ENCODE data around the gene GRM3.

Gene GRM3

GRCh38 chr7:86876146-86876545, 232.4 kb downstream of the GRM3 start:
- Histone ChIP-seq H3K27me3 (replicated peaks in 2 of 5; ENCODE audit: control insufficient read depth in 4 of 5, insufficient read depth in 5 of 5, low read length in 4 of 5) (no peaks in the 10 kb centered on the region), H3K27ac (ENCODE audit: insufficient read depth in 1 of 2, low read depth in 1 of 2, low read length in 2 of 2, poor library complexity in 1 of 2, severe bottlenecking in 2 of 2) (no peak overlapping the region), H3K36me3 (ENCODE audit: control insufficient read depth in 4 of 4, insufficient read depth in 4 of 4, low read length in 3 of 4) (no peaks in the 10 kb centered on the region), H3K4me3 (ENCODE audit: control insufficient read depth in 1 of 7, extremely low read depth in 1 of 7, insufficient read depth in 4 of 7, low read depth in 2 of 7, low read length in 6 of 7) (no peak overlapping the region), H3K4me1 (ENCODE audit: control extremely low read depth in 1 of 4, control insufficient read depth in 4 of 4, insufficient read depth in 4 of 4, low read length in 3 of 4) (no peaks in the 10 kb centered on the region), H3K9me3 (ENCODE audit: control extremely low read depth in 1 of 5, control insufficient read depth in 4 of 5, insufficient read depth in 2 of 5, low read depth in 1 of 5, low read length in 4 of 5) (peaks cover 0 to 1% (median 0%) of the 10 kb centered on the region in 5 experiments)
- ChIA-PET CTCF (no interaction called here), POLR2A (no interaction called here)
- no peak for DNase-seq

DNA sequence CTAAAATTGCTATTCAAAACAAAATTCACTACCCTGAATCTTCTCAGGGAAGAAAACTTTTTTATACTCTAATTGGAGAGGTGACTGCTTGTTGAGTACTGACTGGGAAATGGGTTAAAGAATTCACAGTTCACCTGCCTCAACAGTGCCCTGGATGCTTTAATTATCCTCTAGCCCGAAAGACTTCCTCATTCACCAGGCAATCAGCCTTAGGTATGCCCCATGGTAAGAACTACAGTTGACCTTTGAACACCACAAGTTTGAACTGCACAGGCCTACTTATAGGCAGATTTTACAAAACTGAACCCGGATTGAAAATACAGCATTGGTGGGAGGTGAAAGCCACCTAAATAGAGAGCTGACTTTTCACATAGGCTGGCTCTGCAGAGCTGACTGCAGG, 240.4 kb downstream of the GRM3 start:
- WGBS (ENCODE audit: insufficient coverage): 91% methylated on average over 2 of the region's 2 CpGs
- Histone ChIP-seq H3K9me3 (ENCODE audit: control extremely low read depth in 1 of 5, control insufficient read depth in 4 of 5, insufficient read depth in 2 of 5, low read depth in 1 of 5, low read length in 4 of 5) (peaks cover 0 to 1% (median 0%) of the 10 kb centered on the region in 5 experiments), H3K4me3 (ENCODE audit: control insufficient read depth in 1 of 7, extremely low read depth in 1 of 7, insufficient read depth in 4 of 7, low read depth in 2 of 7, low read length in 6 of 7) (no peak overlapping the region), H3K27ac (ENCODE audit: insufficient read depth in 1 of 2, low read depth in 1 of 2, low read length in 2 of 2, poor library complexity in 1 of 2, severe bottlenecking in 2 of 2) (no peak overlapping the region), H3K27me3 (replicated peaks in 2 of 5; ENCODE audit: control insufficient read depth in 4 of 5, insufficient read depth in 5 of 5, low read length in 4 of 5) (no peaks in the 10 kb centered on the region), H3K36me3 (ENCODE audit: control insufficient read depth in 4 of 4, insufficient read depth in 4 of 4, low read length in 3 of 4) (no peaks in the 10 kb centered on the region), H3K4me1 (ENCODE audit: control extremely low read depth in 1 of 4, control insufficient read depth in 4 of 4, insufficient read depth in 4 of 4, low read length in 3 of 4) (no peaks in the 10 kb centered on the region)
- DNase-seq: no peak
- CTCF ChIA-PET: no interaction called here
- POLR2A ChIA-PET: no interaction called here

DNA sequence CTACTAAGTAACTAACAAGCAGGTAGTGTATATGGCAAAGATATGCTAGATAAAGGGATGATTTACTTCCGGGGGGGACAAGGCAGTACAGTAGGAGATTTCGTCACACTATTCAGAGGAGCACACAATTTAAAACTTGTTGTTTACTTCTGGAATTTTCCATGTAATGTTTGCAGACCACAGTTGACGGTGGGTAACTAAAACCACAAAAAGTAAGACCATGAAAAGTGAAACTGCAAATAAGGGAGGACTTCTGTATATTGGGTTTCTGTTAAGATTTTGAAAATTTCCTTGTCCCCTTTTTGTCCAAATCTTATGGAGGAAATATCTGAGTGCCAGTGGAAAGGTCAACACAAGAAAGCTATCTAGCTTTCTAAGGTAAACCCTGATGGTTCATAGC, 245.8 kb downstream of the GRM3 start:
- ChIA-PET CTCF (interaction anchor here (1.1 kb wide), 1 partner anchor 76 kb away, joined by 4 read pairs; no protein-coding TSS in a partner anchor), POLR2A (no interaction called here)
- Histone ChIP-seq H3K4me1 (ENCODE audit: control extremely low read depth in 1 of 4, control insufficient read depth in 4 of 4, insufficient read depth in 4 of 4, low read length in 3 of 4) (no peaks in the 10 kb centered on the region), H3K27me3 (replicated peaks in 2 of 5; ENCODE audit: control insufficient read depth in 4 of 5, insufficient read depth in 5 of 5, low read length in 4 of 5) (no peaks in the 10 kb centered on the region), H3K4me3 (ENCODE audit: control insufficient read depth in 1 of 7, extremely low read depth in 1 of 7, insufficient read depth in 4 of 7, low read depth in 2 of 7, low read length in 6 of 7) (no peak overlapping the region), H3K9me3 (ENCODE audit: control extremely low read depth in 1 of 5, control insufficient read depth in 4 of 5, insufficient read depth in 2 of 5, low read depth in 1 of 5, low read length in 4 of 5) (no peaks in the 10 kb centered on the region), H3K36me3 (ENCODE audit: control insufficient read depth in 4 of 4, insufficient read depth in 4 of 4, low read length in 3 of 4) (no peaks in the 10 kb centered on the region), H3K27ac (ENCODE audit: insufficient read depth in 1 of 2, low read depth in 1 of 2, low read length in 2 of 2, poor library complexity in 1 of 2, severe bottlenecking in 2 of 2) (no peak overlapping the region)
- 100% methylated on average over 2 of the region's 3 CpGs for WGBS (ENCODE audit: insufficient coverage)
- DNase-seq: peak in 1 of 3 donors; percentile 0

- POLR2A ChIA-PET: no interaction called here
- Histone ChIP-seq H3K4me3 (ENCODE audit: control insufficient read depth in 1 of 7, extremely low read depth in 1 of 7, insufficient read depth in 4 of 7, low read depth in 2 of 7, low read length in 6 of 7) (no peak overlapping the region), H3K27me3 (replicated peaks in 2 of 5; ENCODE audit: control insufficient read depth in 4 of 5, insufficient read depth in 5 of 5, low read length in 4 of 5) (no peaks in the 10 kb centered on the region)
Observed at GRCh38 chr7:86898171-86898570, 254.5 kb downstream of the GRM3 start.

DNA sequence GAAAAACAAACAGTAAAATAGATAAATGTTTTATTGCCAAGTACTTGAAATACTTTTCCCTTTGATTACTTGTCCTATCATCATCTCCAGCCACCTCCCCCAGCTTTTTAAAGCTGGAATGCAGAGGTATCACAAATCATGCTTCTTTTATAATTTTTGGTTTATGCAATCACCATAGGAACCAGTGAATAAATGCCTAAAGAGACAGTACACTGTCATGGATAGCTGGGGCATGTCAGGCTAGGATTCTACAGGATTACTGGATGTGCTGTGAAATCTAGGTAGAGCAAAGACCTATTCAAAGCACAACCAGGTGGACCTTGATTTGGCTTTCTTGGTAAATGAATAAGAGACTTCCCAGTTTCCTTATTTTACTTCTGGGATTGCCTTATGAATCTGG, 257.2 kb downstream of the GRM3 start:
- Histone ChIP-seq H3K4me1 (ENCODE audit: control extremely low read depth in 1 of 4, control insufficient read depth in 4 of 4, insufficient read depth in 4 of 4, low read length in 3 of 4) (no peaks in the 10 kb centered on the region), H3K27ac (ENCODE audit: insufficient read depth in 1 of 2, low read depth in 1 of 2, low read length in 2 of 2, poor library complexity in 1 of 2, severe bottlenecking in 2 of 2) (no peak overlapping the region), H3K9me3 (ENCODE audit: control extremely low read depth in 1 of 5, control insufficient read depth in 4 of 5, insufficient read depth in 2 of 5, low read depth in 1 of 5, low read length in 4 of 5) (no peaks in the 10 kb centered on the region), H3K4me3 (ENCODE audit: control insufficient read depth in 1 of 7, extremely low read depth in 1 of 7, insufficient read depth in 4 of 7, low read depth in 2 of 7, low read length in 6 of 7) (no peak overlapping the region), H3K27me3 (replicated peaks in 2 of 5; ENCODE audit: control insufficient read depth in 4 of 5, insufficient read depth in 5 of 5, low read length in 4 of 5) (no peaks in the 10 kb centered on the region), H3K36me3 (ENCODE audit: control insufficient read depth in 4 of 4, insufficient read depth in 4 of 4, low read length in 3 of 4) (no peaks in the 10 kb centered on the region)
- ChIA-PET CTCF (interaction anchor here (0.9 to 1.0 kb wide), 2 partner anchors 9 to 11 kb away, joined by 3 read pairs; no protein-coding TSS in a partner anchor), POLR2A (no interaction called here)
- no peak for DNase-seq

More at GRCh38 chr7:86898171-86898570, 254.5 kb downstream of the GRM3 start:
- Histone ChIP-seq H3K27ac (ENCODE audit: insufficient read depth in 1 of 2, low read depth in 1 of 2, low read length in 2 of 2, poor library complexity in 1 of 2, severe bottlenecking in 2 of 2) (no peak overlapping the region), H3K4me1 (ENCODE audit: control extremely low read depth in 1 of 4, control insufficient read depth in 4 of 4, insufficient read depth in 4 of 4, low read length in 3 of 4) (no peaks in the 10 kb centered on the region), H3K36me3 (ENCODE audit: control insufficient read depth in 4 of 4, insufficient read depth in 4 of 4, low read length in 3 of 4) (no peaks in the 10 kb centered on the region), H3K9me3 (ENCODE audit: control extremely low read depth in 1 of 5, control insufficient read depth in 4 of 5, insufficient read depth in 2 of 5, low read depth in 1 of 5, low read length in 4 of 5) (no peaks in the 10 kb centered on the region)
- DNase-seq: no peak
- CTCF ChIA-PET: no interaction called here
- no CpG with 5 or more reads among the region's 2 CpGs for WGBS (ENCODE audit: insufficient coverage)

DNA sequence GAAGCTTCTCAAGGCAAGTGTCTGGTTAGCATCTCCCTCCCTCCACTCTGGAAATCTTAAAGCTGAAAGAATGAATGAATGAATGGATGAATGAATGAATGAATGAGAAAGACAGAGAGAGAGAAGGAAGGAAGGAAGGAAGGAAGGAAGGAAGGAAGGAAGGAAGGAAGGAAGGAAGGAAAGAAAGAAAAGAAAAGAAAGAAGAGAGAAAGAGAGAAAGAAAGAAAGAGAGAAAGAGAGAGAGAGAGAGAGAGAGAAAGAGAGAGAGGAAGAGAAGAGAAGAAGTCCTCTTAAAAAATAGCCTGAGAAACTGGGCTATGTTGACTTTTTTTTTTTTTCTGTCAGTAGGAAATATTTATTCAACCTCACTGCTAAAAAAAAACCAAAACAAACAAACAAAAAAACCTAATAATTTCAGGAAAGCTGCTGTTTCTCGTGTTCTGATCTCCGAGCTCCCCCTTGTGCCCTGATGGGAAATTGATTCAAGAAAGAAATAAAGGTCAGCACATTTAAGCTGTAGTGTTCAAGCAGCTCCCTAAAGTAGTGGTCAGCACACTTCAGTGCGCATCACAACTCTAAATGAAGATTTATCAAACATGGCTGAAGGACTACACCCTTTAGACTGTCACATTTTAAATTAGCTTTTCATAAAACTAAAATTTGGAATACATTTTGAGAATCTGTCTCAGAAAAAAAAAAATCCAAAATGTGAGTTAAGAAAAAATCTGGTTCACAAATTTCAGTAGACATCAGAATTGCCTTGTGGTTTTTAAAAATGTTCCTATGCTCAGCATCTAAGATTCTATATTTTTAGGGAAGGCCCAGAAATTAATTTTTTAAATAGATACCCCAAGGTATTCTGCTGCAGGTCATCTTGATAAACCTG, 261.5 kb downstream of the GRM3 start:
- WGBS (ENCODE audit: insufficient coverage): 20% methylated on average over 2 of the region's 3 CpGs
- H3K4me3 ChIP-seq (ENCODE audit: control insufficient read depth in 1 of 7, extremely low read depth in 1 of 7, insufficient read depth in 4 of 7, low read depth in 2 of 7, low read length in 6 of 7): no peak overlapping the region
- ChIA-PET POLR2A (no interaction called here), CTCF (interaction anchor here (0.6 to 2.0 kb wide), 7 partner anchors 10 to 1021 kb away, joined by 3 to 5 read pairs (median 3); no protein-coding TSS in a partner anchor)
- DNase-seq: peak; percentile 14 to 36 (median 24)
- no peak overlapping the region for H3K27ac ChIP-seq (ENCODE audit: insufficient read depth in 1 of 2, low read depth in 1 of 2, low read length in 2 of 2, poor library complexity in 1 of 2, severe bottlenecking in 2 of 2)
- no peaks in the 10 kb centered on the region for H3K9me3 ChIP-seq (ENCODE audit: control extremely low read depth in 1 of 5, control insufficient read depth in 4 of 5, insufficient read depth in 2 of 5, low read depth in 1 of 5, low read length in 4 of 5)
- no peaks in the 10 kb centered on the region for H3K27me3 ChIP-seq (replicated peaks in 2 of 5; ENCODE audit: control insufficient read depth in 4 of 5, insufficient read depth in 5 of 5, low read length in 4 of 5)
- no peaks in the 10 kb centered on the region for H3K4me1 ChIP-seq (ENCODE audit: control extremely low read depth in 1 of 4, control insufficient read depth in 4 of 4, insufficient read depth in 4 of 4, low read length in 3 of 4)
- no peaks in the 10 kb centered on the region for H3K36me3 ChIP-seq (ENCODE audit: control insufficient read depth in 4 of 4, insufficient read depth in 4 of 4, low read length in 3 of 4)

DNA sequence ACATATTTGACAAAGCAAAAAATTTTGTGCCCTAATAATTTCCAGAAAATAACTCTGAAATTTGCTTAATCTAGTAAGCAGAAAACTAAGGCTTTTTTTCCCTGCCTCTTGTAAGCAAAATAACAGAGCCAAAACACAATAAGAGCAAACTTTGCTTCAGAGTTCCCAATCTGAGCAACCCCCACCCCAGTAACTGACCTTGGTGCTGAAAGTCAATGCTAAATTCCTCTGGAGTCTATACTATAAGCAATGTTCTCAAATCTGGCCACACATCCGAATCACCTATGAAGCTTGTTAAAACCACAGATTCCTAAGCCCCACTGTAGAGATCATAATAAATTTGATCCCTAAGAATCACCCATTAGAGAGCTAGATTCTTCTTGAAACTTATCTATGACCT, 265.2 kb downstream of the GRM3 start:
- ChIA-PET POLR2A (no interaction called here), CTCF (no interaction called here)
- no peaks in the 10 kb centered on the region for H3K27me3 ChIP-seq (replicated peaks in 2 of 5; ENCODE audit: control insufficient read depth in 4 of 5, insufficient read depth in 5 of 5, low read length in 4 of 5)
- H3K4me1 ChIP-seq (ENCODE audit: control extremely low read depth in 1 of 4, control insufficient read depth in 4 of 4, insufficient read depth in 4 of 4, low read length in 3 of 4): no peaks in the 10 kb centered on the region
- no peaks in the 10 kb centered on the region for H3K9me3 ChIP-seq (ENCODE audit: control extremely low read depth in 1 of 5, control insufficient read depth in 4 of 5, insufficient read depth in 2 of 5, low read depth in 1 of 5, low read length in 4 of 5)
- 89% methylated on average over 1 of the region's 1 CpG for WGBS (ENCODE audit: insufficient coverage)
- peak in 2 of 3 donors; percentile 12 to 13 for DNase-seq
- no peaks in the 10 kb centered on the region for H3K36me3 ChIP-seq (ENCODE audit: control insufficient read depth in 4 of 4, insufficient read depth in 4 of 4, low read length in 3 of 4)
- no peak overlapping the region for H3K27ac ChIP-seq (ENCODE audit: insufficient read depth in 1 of 2, low read depth in 1 of 2, low read length in 2 of 2, poor library complexity in 1 of 2, severe bottlenecking in 2 of 2)
- no peak overlapping the region for H3K4me3 ChIP-seq (ENCODE audit: control insufficient read depth in 1 of 7, extremely low read depth in 1 of 7, insufficient read depth in 4 of 7, low read depth in 2 of 7, low read length in 6 of 7)

All from common myeloid progenitor, CD34-positive (primary cell).